Neural cell (in vitro differentiated cells): ENCODE data around the gene PIK3AP1.

ENCODE experiments used
- EP300 ChIP-seq: fragments of 450-650 bp; conservative IDR thresholded peaks from 2 replicates; pipeline ENCODE4 v1.6.1; 2014; ENCODE audit warnings: antibody characterized with exemption, mild to moderate bottlenecking, moderate library complexity; ENCODE audit not compliant: poor library complexity, severe bottlenecking
- EZH2 ChIP-seq: fragments of 200-600, 300-800 bp; shearing (Covaris generic), sonication (generic); IDR thresholded peaks from 2 replicates; pipeline ENCODE4 v1.6.1; 2014; ENCODE audit warnings: antibody characterized with exemption, low read length, borderline replicate concordance, mild to moderate bottlenecking; ENCODE audit not compliant: insufficient read depth, poor library complexity, severe bottlenecking
- MXI1 ChIP-seq: fragments of 450-650 bp; conservative IDR thresholded peaks from 2 replicates; pipeline ENCODE4 v1.6.1; 2014; ENCODE audit warnings: antibody characterized with exemption, mild to moderate bottlenecking; ENCODE audit not compliant: poor library complexity, severe bottlenecking
- POLR2AphosphoS5 ChIP-seq: IDR thresholded peaks from 2 replicates; pipeline ENCODE4 v1.6.1; 2012
- TF ChIP-seq, protein P1 (sequence below): fragments of 450-650 bp; IDR thresholded peaks from 2 replicates; pipeline ENCODE4 v1.5.1; 2014; ENCODE audit warnings: antibody characterized with exemption, mild to moderate bottlenecking, moderate library complexity; ENCODE audit not compliant: poor library complexity, severe bottlenecking
- TF ChIP-seq, protein P2 (sequence below): IDR thresholded peaks from 2 replicates; pipeline ENCODE4 v1.6.1; 2012; ENCODE audit warnings: borderline replicate concordance

DNA sequence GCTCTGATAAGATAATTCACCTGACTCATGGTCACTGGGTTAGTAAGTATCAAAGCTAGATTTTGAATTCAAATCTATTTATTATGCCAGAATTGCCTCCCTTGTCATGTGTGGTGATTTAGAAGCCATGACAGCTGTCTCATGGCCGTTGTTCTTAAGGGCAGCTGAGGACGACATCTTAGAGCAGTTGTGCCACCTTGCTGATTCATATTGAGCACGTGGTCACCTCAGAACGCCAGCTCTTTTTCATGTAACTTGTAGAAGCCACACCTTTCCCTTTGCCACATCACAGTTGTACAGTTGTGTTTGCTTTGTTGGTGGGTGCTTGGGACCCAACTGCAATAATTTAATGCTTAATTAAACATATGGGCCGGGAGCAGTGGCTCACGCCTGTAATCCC is 4.3 kb upstream of the PIK3AP1 start:
- TF ChIP-seq, protein P1, sequence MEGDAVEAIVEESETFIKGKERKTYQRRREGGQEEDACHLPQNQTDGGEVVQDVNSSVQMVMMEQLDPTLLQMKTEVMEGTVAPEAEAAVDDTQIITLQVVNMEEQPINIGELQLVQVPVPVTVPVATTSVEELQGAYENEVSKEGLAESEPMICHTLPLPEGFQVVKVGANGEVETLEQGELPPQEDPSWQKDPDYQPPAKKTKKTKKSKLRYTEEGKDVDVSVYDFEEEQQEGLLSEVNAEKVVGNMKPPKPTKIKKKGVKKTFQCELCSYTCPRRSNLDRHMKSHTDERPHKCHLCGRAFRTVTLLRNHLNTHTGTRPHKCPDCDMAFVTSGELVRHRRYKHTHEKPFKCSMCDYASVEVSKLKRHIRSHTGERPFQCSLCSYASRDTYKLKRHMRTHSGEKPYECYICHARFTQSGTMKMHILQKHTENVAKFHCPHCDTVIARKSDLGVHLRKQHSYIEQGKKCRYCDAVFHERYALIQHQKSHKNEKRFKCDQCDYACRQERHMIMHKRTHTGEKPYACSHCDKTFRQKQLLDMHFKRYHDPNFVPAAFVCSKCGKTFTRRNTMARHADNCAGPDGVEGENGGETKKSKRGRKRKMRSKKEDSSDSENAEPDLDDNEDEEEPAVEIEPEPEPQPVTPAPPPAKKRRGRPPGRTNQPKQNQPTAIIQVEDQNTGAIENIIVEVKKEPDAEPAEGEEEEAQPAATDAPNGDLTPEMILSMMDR: no peak
- no peak for TF ChIP-seq EZH2
- no peak for TF ChIP-seq EP300
- TF ChIP-seq POLR2AphosphoS5: no peak
- TF ChIP-seq, protein P2, sequence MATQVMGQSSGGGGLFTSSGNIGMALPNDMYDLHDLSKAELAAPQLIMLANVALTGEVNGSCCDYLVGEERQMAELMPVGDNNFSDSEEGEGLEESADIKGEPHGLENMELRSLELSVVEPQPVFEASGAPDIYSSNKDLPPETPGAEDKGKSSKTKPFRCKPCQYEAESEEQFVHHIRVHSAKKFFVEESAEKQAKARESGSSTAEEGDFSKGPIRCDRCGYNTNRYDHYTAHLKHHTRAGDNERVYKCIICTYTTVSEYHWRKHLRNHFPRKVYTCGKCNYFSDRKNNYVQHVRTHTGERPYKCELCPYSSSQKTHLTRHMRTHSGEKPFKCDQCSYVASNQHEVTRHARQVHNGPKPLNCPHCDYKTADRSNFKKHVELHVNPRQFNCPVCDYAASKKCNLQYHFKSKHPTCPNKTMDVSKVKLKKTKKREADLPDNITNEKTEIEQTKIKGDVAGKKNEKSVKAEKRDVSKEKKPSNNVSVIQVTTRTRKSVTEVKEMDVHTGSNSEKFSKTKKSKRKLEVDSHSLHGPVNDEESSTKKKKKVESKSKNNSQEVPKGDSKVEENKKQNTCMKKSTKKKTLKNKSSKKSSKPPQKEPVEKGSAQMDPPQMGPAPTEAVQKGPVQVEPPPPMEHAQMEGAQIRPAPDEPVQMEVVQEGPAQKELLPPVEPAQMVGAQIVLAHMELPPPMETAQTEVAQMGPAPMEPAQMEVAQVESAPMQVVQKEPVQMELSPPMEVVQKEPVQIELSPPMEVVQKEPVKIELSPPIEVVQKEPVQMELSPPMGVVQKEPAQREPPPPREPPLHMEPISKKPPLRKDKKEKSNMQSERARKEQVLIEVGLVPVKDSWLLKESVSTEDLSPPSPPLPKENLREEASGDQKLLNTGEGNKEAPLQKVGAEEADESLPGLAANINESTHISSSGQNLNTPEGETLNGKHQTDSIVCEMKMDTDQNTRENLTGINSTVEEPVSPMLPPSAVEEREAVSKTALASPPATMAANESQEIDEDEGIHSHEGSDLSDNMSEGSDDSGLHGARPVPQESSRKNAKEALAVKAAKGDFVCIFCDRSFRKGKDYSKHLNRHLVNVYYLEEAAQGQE: no peak
- no peak for TF ChIP-seq MXI1
